GM23338 (cell line): ENCODE data around the gene ZMYND8.

Experiments used
- CREB1 ChIP-seq: fragments of 250-450 bp; sonication (Bioruptor Pico); IDR thresholded peaks from 2 replicates; pipeline ENCODE4 v1.5.0; 2020; ENCODE audit warnings: low read depth, mild to moderate bottlenecking, moderate library complexity
- CTCF ChIP-seq, 2 experiments: fragments of 200-600 bp in 1 of 2; sonication (generic) in 1 of 2; conservative IDR thresholded peaks; 2 replicates each; pipeline versions ENCODE4 v1.5.1 to v1.6.1; 2016 to 2017; ENCODE audit warnings: antibody characterized with exemption in 2 of 2, low read depth in 2 of 2, mild to moderate bottlenecking in 2 of 2, moderate library complexity in 1 of 2
- EZH2 ChIP-seq: fragments of 200-600 bp; sonication (generic); IDR thresholded peaks from one replicate; pipeline ENCODE4 v1.8.0; 2017; ENCODE audit warnings: antibody characterized with exemption, mild to moderate bottlenecking, low read depth; ENCODE audit not compliant: unreplicated experiment
- EZH2phosphoT487 ChIP-seq: fragments of 200-600 bp; sonication (generic); IDR thresholded peaks from one replicate; pipeline ENCODE4 v1.8.1; 2018; ENCODE audit warnings: antibody characterized with exemption; ENCODE audit not compliant: unreplicated experiment
- JUNB ChIP-seq: IDR thresholded peaks from one replicate; pipeline ENCODE4 v1.6.1; 2016; ENCODE audit warnings: antibody characterized with exemption; ENCODE audit not compliant: unreplicated experiment
- NANOG ChIP-seq: IDR thresholded peaks from 2 replicates; pipeline ENCODE4 v1.6.1; 2016; ENCODE audit warnings: antibody characterized with exemption, borderline replicate concordance
- POLR2AphosphoS5 ChIP-seq: IDR thresholded peaks from 2 replicates; pipeline ENCODE4 v1.6.1; 2016; ENCODE audit warnings: antibody characterized with exemption, low read depth
- REST ChIP-seq: IDR thresholded peaks from one replicate; pipeline ENCODE4 v1.6.1; 2018; ENCODE audit warnings: antibody characterized with exemption; ENCODE audit not compliant: unreplicated experiment
- ZNF114 ChIP-seq: fragments of 250-450 bp; sonication (Bioruptor Pico); IDR thresholded peaks from 2 replicates; pipeline ENCODE4 v1.5.0; 2020; ENCODE audit warnings: mild to moderate bottlenecking, moderate library complexity

- TF ChIP-seq CTCF (conservative IDR thresholded peaks at IDR 0.05; ENCODE audit: low read depth in 2 of 2) (no peak), POLR2AphosphoS5 (no peak), EZH2phosphoT487 (no peak), REST (no peak), EZH2 (no peak), JUNB (no peak), NANOG (no peak), ZNF114 (no peak), CREB1 (no peak)
Observed at GRCh38 chr20:47287609-47288144, 68.8 kb downstream of the ZMYND8 start.
